HG02798 (cell line): Measurements from ENCODE around the gene CCDC197.

ENCODE experiments used
- ATAC-seq: cut with Tn5 transposase; IDR thresholded peaks from one replicate; pipeline ENCODE4 v1.9.1; 2021; ENCODE audit warnings: mild to moderate bottlenecking; ENCODE audit not compliant: unreplicated experiment, poor library complexity

CCDC197 gene

GRCh38 chr14:93997082-93997481 lies at the start of gene CCDC197:
CCDC197 (plus strand) TSS chr14:93997301; CDS start chr14:93998132, 831 bp downstream.
- ATAC-seq, result no peak

- ATAC-seq, result no peak
Measured at GRCh38 chr14:93949511-93950075, 47.5 kb upstream of the CCDC197 start.

- ATAC-seq, result no peak
Measured at GRCh38 chr14:93950948-93951634, 46.0 kb upstream of the CCDC197 start.

GRCh38 chr14:93951635-93952540 lies 45.2 kb upstream of the CCDC197 start:
- ATAC-seq, result no peak

GRCh38 chr14:93952829-93953228 lies 44.3 kb upstream of the CCDC197 start:
- no peak for ATAC-seq

GRCh38 chr14:93953263-93953662 lies 43.8 kb upstream of the CCDC197 start:
- no peak for ATAC-seq

- no peak for ATAC-seq
Measured at GRCh38 chr14:93953739-93954515, 43.2 kb upstream of the CCDC197 start.

GRCh38 chr14:93954516-93954830 lies 42.6 kb upstream of the CCDC197 start:
- no peak for ATAC-seq

- ATAC-seq, result peak; percentile 29
Measured at GRCh38 chr14:93954900-93955849, 41.9 kb upstream of the CCDC197 start.

GRCh38 chr14:93955850-93956481 lies 41.1 kb upstream of the CCDC197 start:
- ATAC-seq, result no peak

- no peak for ATAC-seq
Measured at GRCh38 chr14:93956514-93957332, 40.4 kb upstream of the CCDC197 start.

- ATAC-seq, result no peak
Measured at GRCh38 chr14:93957333-93957710, 39.8 kb upstream of the CCDC197 start.

- ATAC-seq, result no peak
Measured at GRCh38 chr14:93957751-93958566, 39.1 kb upstream of the CCDC197 start.

GRCh38 chr14:93958567-93959238 lies 38.4 kb upstream of the CCDC197 start:
- no peak for ATAC-seq

- ATAC-seq, result peak; percentile 77
Measured at GRCh38 chr14:93959239-93960107, 37.6 kb upstream of the CCDC197 start.

GRCh38 chr14:93960108-93960475 lies 37.0 kb upstream of the CCDC197 start:
- no peak for ATAC-seq
